ENCODE data around the gene ETHE1. TPM values are rescaled to one million over a fixed set of nuclear protein-coding genes. Genes with fewer than 3 reads are reported as not detected.

The ETHE1 gene
- total RNA-seq, 1 experiment from 2014 or later: 6.7 TPM

GRCh38 chr19:43505941-43506340 lies 21.1 kb downstream of the ETHE1 start:
- Histone ChIP-seq H3K27ac (ENCODE audit: low read length) (no peak overlapping the region), H4K20me1 (ENCODE audit: insufficient read depth, low read depth, low read length) (no peaks in the 10 kb centered on the region), H3K9me3 (ENCODE audit: low read length) (no peaks in the 10 kb centered on the region), H3K4me1 (ENCODE audit: low read length) (peaks cover 16% of the 10 kb centered on the region), H3K27me3 (ENCODE audit: low read length) (no peaks in the 10 kb centered on the region), H2AFZ (ENCODE audit: low read length) (no peak overlapping the region), H3K9ac (ENCODE audit: low read length) (no peak overlapping the region), H3K4me3 (ENCODE audit: low read length) (no peak overlapping the region), H3K36me3 (ENCODE audit: insufficient read depth, low read length) (no peaks in the 10 kb centered on the region), H3K4me2 (ENCODE audit: low read depth, low read length, poor library complexity, severe bottlenecking) (no peak overlapping the region), H3K9me2 (replicated peaks; ENCODE audit: insufficient read depth, low read length) (no peaks in the 10 kb centered on the region), H3K79me2 (ENCODE audit: low read length) (no peaks in the 10 kb centered on the region)
- no peak for DNase-seq

DNA sequence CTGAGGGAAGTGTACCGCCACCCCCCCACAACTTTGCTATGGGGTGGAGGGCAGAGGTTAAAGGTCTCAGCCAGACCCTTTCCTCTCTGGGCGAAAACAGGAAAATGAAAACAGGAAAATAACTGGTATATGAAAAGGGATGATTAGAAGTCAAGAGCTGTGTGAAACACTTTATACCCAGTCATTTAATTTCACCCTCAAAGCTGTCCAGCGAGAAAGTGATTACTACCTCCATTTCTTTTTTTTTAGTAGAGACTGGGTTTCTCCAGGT lies 21.9 kb downstream of the ETHE1 start:
- H3K4me1 ChIP-seq (ENCODE audit: low read length): peaks cover 16% of the 10 kb centered on the region
- no peak overlapping the region for H3K27ac ChIP-seq (ENCODE audit: low read length)
- peak overlapping the region; percentile 67; the same call in 1 of the 2 replicates for H3K4me3 ChIP-seq (ENCODE audit: low read length)
- H3K36me3 ChIP-seq (ENCODE audit: insufficient read depth, low read length): no peaks in the 10 kb centered on the region
- DNase-seq: no peak
- H3K27me3 ChIP-seq (ENCODE audit: low read length): no peaks in the 10 kb centered on the region
- H3K9ac ChIP-seq (ENCODE audit: low read length): peak overlapping the region; percentile 64
- no peaks in the 10 kb centered on the region for H4K20me1 ChIP-seq (ENCODE audit: insufficient read depth, low read depth, low read length)
- peak overlapping the region; percentile 89 for H3K4me2 ChIP-seq (ENCODE audit: low read depth, low read length, poor library complexity, severe bottlenecking)
- H3K9me3 ChIP-seq (ENCODE audit: low read length): no peaks in the 10 kb centered on the region
- no peaks in the 10 kb centered on the region for H3K79me2 ChIP-seq (ENCODE audit: low read length)
- no peaks in the 10 kb centered on the region for H3K9me2 ChIP-seq (replicated peaks; ENCODE audit: insufficient read depth, low read length)
- H2AFZ ChIP-seq (ENCODE audit: low read length): no peak overlapping the region

DNA sequence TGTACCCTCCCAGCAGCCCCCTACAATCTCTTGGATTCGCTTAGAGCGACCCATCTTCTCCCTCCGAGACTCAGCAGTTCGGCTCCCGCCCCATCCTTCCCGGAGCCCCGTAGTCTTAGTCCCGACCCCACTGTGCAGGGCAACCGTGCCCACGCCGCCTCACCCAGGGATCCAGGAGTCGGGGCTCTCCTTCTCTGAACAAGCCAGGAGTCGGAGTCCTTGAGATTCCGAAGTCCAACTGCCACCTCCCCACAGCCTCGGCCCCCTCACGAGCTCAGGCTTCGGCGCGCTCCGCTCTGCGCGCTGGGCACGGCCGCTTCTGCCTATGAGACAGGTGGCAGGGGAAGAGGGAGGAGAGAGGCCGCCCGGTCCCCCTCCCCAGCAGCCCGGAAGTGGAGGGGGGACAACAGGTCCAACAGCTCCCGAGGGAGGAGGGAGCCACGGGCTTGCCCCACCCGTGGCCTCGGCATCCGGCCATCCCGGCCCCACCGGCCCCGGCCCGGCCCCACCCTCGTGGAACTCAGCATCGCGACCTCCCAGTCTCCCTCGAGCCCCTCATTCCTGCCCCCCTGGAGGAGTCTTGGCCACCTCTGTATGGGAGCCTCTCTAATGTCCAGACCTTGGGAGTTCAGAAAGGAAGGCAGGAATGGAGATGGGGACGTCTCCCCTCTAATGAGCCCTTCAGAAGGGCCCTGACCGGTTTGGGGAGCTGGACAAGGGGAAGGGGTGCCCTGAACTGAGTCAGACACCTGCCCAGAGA lies 22.4 kb downstream of the ETHE1 start, which contains the start of gene PHLDB3:
Gene PHLDB3, minus strand, starts transcription at position 321 of the 760 bp plus-strand sequence. CDS start 628 bp downstream, outside the sequence.
- Histone ChIP-seq H4K20me1 (ENCODE audit: insufficient read depth, low read depth, low read length) (no peaks in the 10 kb centered on the region), H3K27ac (ENCODE audit: low read length) (no peak within 1 kb of the TSS), H3K4me1 (ENCODE audit: low read length) (peaks cover 16% of the 10 kb centered on the region), H2AFZ (ENCODE audit: low read length) (peak within 1 kb of the TSS; percentile 89), H3K9ac (ENCODE audit: low read length) (peak within 1 kb of the TSS; percentile 64), H3K36me3 (ENCODE audit: insufficient read depth, low read length) (no peaks in the 10 kb centered on the region), H3K79me2 (ENCODE audit: low read length) (no peaks in the 10 kb centered on the region), H3K4me2 (ENCODE audit: low read depth, low read length, poor library complexity, severe bottlenecking) (peak within 1 kb of the TSS; percentile 89), H3K27me3 (ENCODE audit: low read length) (no peaks in the 10 kb centered on the region), H3K9me2 (replicated peaks; ENCODE audit: insufficient read depth, low read length) (no peaks in the 10 kb centered on the region), H3K4me3 (ENCODE audit: low read length) (peak within 1 kb of the TSS; percentile 67), H3K9me3 (ENCODE audit: low read length) (no peaks in the 10 kb centered on the region)
- no peak for DNase-seq

GRCh38 chr19:43503501-43504425 lies 23.2 kb downstream of the ETHE1 start:
- Histone ChIP-seq H4K20me1 (ENCODE audit: insufficient read depth, low read depth, low read length) (no peaks in the 10 kb centered on the region), H3K4me2 (ENCODE audit: low read depth, low read length, poor library complexity, severe bottlenecking) (peak overlapping the region; percentile 89), H3K9me3 (ENCODE audit: low read length) (no peaks in the 10 kb centered on the region), H3K36me3 (ENCODE audit: insufficient read depth, low read length) (no peaks in the 10 kb centered on the region), H3K9me2 (replicated peaks; ENCODE audit: insufficient read depth, low read length) (no peaks in the 10 kb centered on the region), H2AFZ (ENCODE audit: low read length) (peak overlapping the region; percentile 89), H3K4me3 (ENCODE audit: low read length) (peak overlapping the region; percentile 67), H3K9ac (ENCODE audit: low read length) (peak overlapping the region; percentile 64), H3K79me2 (ENCODE audit: low read length) (no peaks in the 10 kb centered on the region), H3K27ac (ENCODE audit: low read length) (no peak overlapping the region), H3K4me1 (ENCODE audit: low read length) (peaks cover 16% of the 10 kb centered on the region), H3K27me3 (ENCODE audit: low read length) (no peaks in the 10 kb centered on the region)
- DNase-seq: peak; percentile 95

GRCh38 chr19:43502419-43502976 lies 24.5 kb downstream of the ETHE1 start:
- Histone ChIP-seq H2AFZ (ENCODE audit: low read length) (no peak overlapping the region), H3K79me2 (ENCODE audit: low read length) (no peaks in the 10 kb centered on the region), H3K9me3 (ENCODE audit: low read length) (no peaks in the 10 kb centered on the region), H3K27ac (ENCODE audit: low read length) (no peak overlapping the region), H3K9ac (ENCODE audit: low read length) (no peak overlapping the region), H3K4me1 (ENCODE audit: low read length) (peaks cover 16% of the 10 kb centered on the region), H3K4me3 (ENCODE audit: low read length) (no peak overlapping the region), H3K36me3 (ENCODE audit: insufficient read depth, low read length) (no peaks in the 10 kb centered on the region), H4K20me1 (ENCODE audit: insufficient read depth, low read depth, low read length) (no peaks in the 10 kb centered on the region), H3K9me2 (replicated peaks; ENCODE audit: insufficient read depth, low read length) (no peaks in the 10 kb centered on the region), H3K27me3 (ENCODE audit: low read length) (no peaks in the 10 kb centered on the region), H3K4me2 (ENCODE audit: low read depth, low read length, poor library complexity, severe bottlenecking) (no peak overlapping the region)
- no peak for DNase-seq

DNA sequence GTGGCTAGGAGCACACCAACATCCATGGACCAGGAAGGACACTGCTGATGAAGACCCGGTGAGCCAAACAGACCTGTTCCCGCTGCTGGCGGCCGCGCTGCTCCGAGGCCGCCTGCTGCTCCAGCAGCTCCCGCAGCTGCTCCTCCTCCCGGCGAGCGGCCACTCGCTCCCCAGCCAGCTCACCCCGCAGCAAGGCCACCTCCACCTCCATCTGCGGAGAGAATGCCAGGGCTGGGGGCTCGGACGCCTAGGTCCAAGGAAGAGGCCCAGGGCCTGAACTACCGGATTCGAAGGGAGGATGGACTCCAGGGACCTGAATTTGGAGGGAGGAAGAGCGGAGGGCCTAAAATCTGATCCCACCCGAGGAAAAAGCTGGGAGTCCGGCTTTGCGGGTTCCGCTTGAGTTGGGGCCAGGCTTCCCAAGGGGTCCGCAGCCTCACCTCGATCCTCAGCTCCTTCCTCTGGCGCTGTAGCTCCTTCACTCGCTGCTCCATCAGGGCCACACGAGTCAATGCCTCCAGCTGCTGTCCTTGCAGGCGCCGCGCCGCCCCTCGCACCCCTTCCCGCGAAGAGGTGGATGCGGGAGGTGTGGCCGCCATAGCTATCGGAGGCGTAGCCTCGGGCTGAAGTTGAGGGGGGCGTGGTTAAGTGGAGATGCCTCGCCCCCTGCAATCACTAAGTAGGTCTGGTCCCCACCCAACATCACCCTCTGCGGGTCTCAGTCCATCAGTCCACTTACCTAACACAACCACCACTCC lies 25.2 kb downstream of the ETHE1 start:
- no peak overlapping the region for H2AFZ ChIP-seq (ENCODE audit: low read length)
- H3K9me2 ChIP-seq (replicated peaks; ENCODE audit: insufficient read depth, low read length): no peaks in the 10 kb centered on the region
- no peaks in the 10 kb centered on the region for H3K79me2 ChIP-seq (ENCODE audit: low read length)
- H3K4me1 ChIP-seq (ENCODE audit: low read length): peaks cover 16% of the 10 kb centered on the region
- DNase-seq: no peak
- no peaks in the 10 kb centered on the region for H4K20me1 ChIP-seq (ENCODE audit: insufficient read depth, low read depth, low read length)
- no peak overlapping the region for H3K27ac ChIP-seq (ENCODE audit: low read length)
- no peaks in the 10 kb centered on the region for H3K27me3 ChIP-seq (ENCODE audit: low read length)
- no peak overlapping the region for H3K4me2 ChIP-seq (ENCODE audit: low read depth, low read length, poor library complexity, severe bottlenecking)
- H3K36me3 ChIP-seq (ENCODE audit: insufficient read depth, low read length): no peaks in the 10 kb centered on the region
- H3K4me3 ChIP-seq (ENCODE audit: low read length): no peak overlapping the region
- H3K9ac ChIP-seq (ENCODE audit: low read length): no peak overlapping the region
- no peaks in the 10 kb centered on the region for H3K9me3 ChIP-seq (ENCODE audit: low read length)

GRCh38 chr19:43499042-43499441 lies 28.0 kb downstream of the ETHE1 start:
- no peaks in the 10 kb centered on the region for H3K9me2 ChIP-seq (replicated peaks; ENCODE audit: insufficient read depth, low read length)
- H3K9ac ChIP-seq (ENCODE audit: low read length): no peak overlapping the region
- no peaks in the 10 kb centered on the region for H3K36me3 ChIP-seq (ENCODE audit: insufficient read depth, low read length)
- H3K4me3 ChIP-seq (ENCODE audit: low read length): no peak overlapping the region
- H3K4me2 ChIP-seq (ENCODE audit: low read depth, low read length, poor library complexity, severe bottlenecking): no peak overlapping the region
- no peak overlapping the region for H3K27ac ChIP-seq (ENCODE audit: low read length)
- no peaks in the 10 kb centered on the region for H3K27me3 ChIP-seq (ENCODE audit: low read length)
- H3K4me1 ChIP-seq (ENCODE audit: low read length): peaks cover 6% of the 10 kb centered on the region
- no peak overlapping the region for H2AFZ ChIP-seq (ENCODE audit: low read length)
- H3K79me2 ChIP-seq (ENCODE audit: low read length): no peaks in the 10 kb centered on the region
- no peaks in the 10 kb centered on the region for H4K20me1 ChIP-seq (ENCODE audit: insufficient read depth, low read depth, low read length)
- no peaks in the 10 kb centered on the region for H3K9me3 ChIP-seq (ENCODE audit: low read length)
- no peak for DNase-seq
